GM23338 (cell line): Measurements from ENCODE around the gene NPW. TPM values are rescaled to one million over a fixed set of nuclear protein-coding genes. Genes with fewer than 3 reads are reported as not detected.

Experiments
- ATAC-seq: fragments of 200-7000 bp; cut with Tn5 transposase; 3 replicates; pipeline ENCODE4 v1.9.1; 2020
- DNase-seq: peaks from one replicate; pipeline ENCODE4 v3.0.0-alpha.2; 2015; ENCODE audit warnings: low spot score
- H2AFZ ChIP-seq: fragments of 200-600 bp; sonication (generic); 2 replicates; pipeline ENCODE4 v1.8.0; 2016; ENCODE audit warnings: antibody characterized with exemption, mild to moderate bottlenecking, moderate library complexity
- H3F3A ChIP-seq: fragments of 200-600 bp; sonication (generic); replicated peaks from 2 replicates; pipeline ENCODE4 v1.8.0; 2017; ENCODE audit warnings: antibody characterized with exemption, mixed run types, low read depth
- H3K27ac ChIP-seq: fragments of 200-600 bp; sonication (generic); 2 replicates; pipeline ENCODE4 v1.6.1; 2016; ENCODE audit warnings: low read depth
- H3K27me3 ChIP-seq: fragments of 200-600 bp; sonication (generic); 2 replicates; pipeline ENCODE4 v1.8.0; 2016; ENCODE audit warnings: mild to moderate bottlenecking, mixed run types, moderate library complexity; ENCODE audit not compliant: insufficient read depth
- H3K36me3 ChIP-seq: fragments of 200-600 bp; sonication (generic); 2 replicates; pipeline ENCODE4 v1.8.0; 2016; ENCODE audit warnings: mild to moderate bottlenecking; ENCODE audit not compliant: insufficient read depth
- H3K4me1 ChIP-seq: fragments of 200-600 bp; sonication (generic); 2 replicates; pipeline ENCODE4 v1.8.0; 2016; ENCODE audit warnings: mild to moderate bottlenecking, moderate library complexity; ENCODE audit not compliant: insufficient read depth
- H3K4me2 ChIP-seq: fragments of 200-600 bp; sonication (generic); 2 replicates; pipeline ENCODE4 v1.7.1; 2017; ENCODE audit warnings: mixed run types
- H3K4me3 ChIP-seq: fragments of 200-600 bp; sonication (generic); 2 replicates; pipeline ENCODE4 v1.6.1; 2016; ENCODE audit warnings: mixed run types
- H3K79me2 ChIP-seq: fragments of 200-600 bp; sonication (generic); replicated peaks from 2 replicates; pipeline ENCODE4 v1.8.0; 2017; ENCODE audit warnings: mild to moderate bottlenecking; ENCODE audit not compliant: insufficient read depth
- H3K9me2 ChIP-seq: fragments of 200-600 bp; sonication (generic); 2 replicates; pipeline ENCODE4 v1.8.0; 2017; ENCODE audit not compliant: insufficient read depth
- H4K20me1 ChIP-seq: fragments of 200-600 bp; sonication (generic); replicated peaks from 2 replicates; pipeline ENCODE4 v1.8.0; 2017; ENCODE audit warnings: mild to moderate bottlenecking; ENCODE audit not compliant: insufficient read depth
- H3K27ac Mint-ChIP-seq: 2 replicates; pipeline ENCODE4 v1.8.0; 2020; ENCODE audit warnings: inconsistent platforms, mild to moderate bottlenecking, moderate library complexity, mixed read lengths
- H3K27me3 Mint-ChIP-seq: 3 replicates; pipeline ENCODE4 v1.8.0; 2022; ENCODE audit warnings: low read depth, mild to moderate bottlenecking, moderate library complexity, mixed read lengths, inconsistent platforms; ENCODE audit not compliant: insufficient read depth, poor library complexity
- H3K36me3 Mint-ChIP-seq: 3 replicates; pipeline ENCODE4 v1.8.0; 2021; ENCODE audit warnings: low read depth, mild to moderate bottlenecking, inconsistent platforms, moderate library complexity, mixed read lengths
- H3K4me1 Mint-ChIP-seq: 3 replicates; pipeline ENCODE4 v1.8.0; 2020; ENCODE audit warnings: mild to moderate bottlenecking, inconsistent platforms, mixed read lengths
- H3K4me3 Mint-ChIP-seq: 3 replicates; pipeline ENCODE4 v1.8.0; 2021; ENCODE audit warnings: moderate library complexity, mild to moderate bottlenecking, inconsistent platforms, mixed read lengths
- H3K9me3 Mint-ChIP-seq: 3 replicates; pipeline ENCODE4 v1.8.0; 2020; ENCODE audit warnings: moderate library complexity, mild to moderate bottlenecking, inconsistent platforms, mixed read lengths
- CREB1 ChIP-seq: fragments of 250-450 bp; sonication (Bioruptor Pico); IDR thresholded peaks from 2 replicates; pipeline ENCODE4 v1.5.0; 2020; ENCODE audit warnings: low read depth, mild to moderate bottlenecking, moderate library complexity
- CTCF ChIP-seq, 2 experiments: fragments of 200-600 bp in 1 of 2; sonication (generic) in 1 of 2; conservative IDR thresholded peaks; 2 replicates each; pipeline versions ENCODE4 v1.5.1 to v1.6.1; 2016 to 2017; ENCODE audit warnings: antibody characterized with exemption in 2 of 2, low read depth in 2 of 2, mild to moderate bottlenecking in 2 of 2, moderate library complexity in 1 of 2
- ETS1 ChIP-seq: IDR thresholded peaks from 2 replicates; pipeline ENCODE4 v1.6.1; 2016; ENCODE audit warnings: antibody characterized with exemption
- EZH2 ChIP-seq: fragments of 200-600 bp; sonication (generic); IDR thresholded peaks from one replicate; pipeline ENCODE4 v1.8.0; 2017; ENCODE audit warnings: antibody characterized with exemption, mild to moderate bottlenecking, low read depth; ENCODE audit not compliant: unreplicated experiment
- EZH2phosphoT487 ChIP-seq: fragments of 200-600 bp; sonication (generic); IDR thresholded peaks from one replicate; pipeline ENCODE4 v1.8.1; 2018; ENCODE audit warnings: antibody characterized with exemption; ENCODE audit not compliant: unreplicated experiment
- JUNB ChIP-seq: IDR thresholded peaks from one replicate; pipeline ENCODE4 v1.6.1; 2016; ENCODE audit warnings: antibody characterized with exemption; ENCODE audit not compliant: unreplicated experiment
- NANOG ChIP-seq: IDR thresholded peaks from 2 replicates; pipeline ENCODE4 v1.6.1; 2016; ENCODE audit warnings: antibody characterized with exemption, borderline replicate concordance
- POLR2AphosphoS5 ChIP-seq: IDR thresholded peaks from 2 replicates; pipeline ENCODE4 v1.6.1; 2016; ENCODE audit warnings: antibody characterized with exemption, low read depth
- REST ChIP-seq: IDR thresholded peaks from one replicate; pipeline ENCODE4 v1.6.1; 2018; ENCODE audit warnings: antibody characterized with exemption; ENCODE audit not compliant: unreplicated experiment
- STAT1 ChIP-seq: IDR thresholded peaks from one replicate; pipeline ENCODE4 v1.6.1; 2016; ENCODE audit warnings: antibody characterized with exemption; ENCODE audit not compliant: unreplicated experiment
- ZNF114 ChIP-seq: fragments of 250-450 bp; sonication (Bioruptor Pico); IDR thresholded peaks from 2 replicates; pipeline ENCODE4 v1.5.0; 2020; ENCODE audit warnings: mild to moderate bottlenecking, moderate library complexity
- ZNF331 ChIP-seq: fragments of 250-450 bp; sonication (Bioruptor Pico); IDR thresholded peaks from 2 replicates; pipeline ENCODE4 v1.5.0; 2020; ENCODE audit warnings: low read depth, mild to moderate bottlenecking, moderate library complexity
- ZNF462 ChIP-seq: fragments of 250-450 bp; sonication (Bioruptor Pico); IDR thresholded peaks from 2 replicates; pipeline ENCODE4 v1.5.0; 2020; ENCODE audit warnings: mild to moderate bottlenecking, moderate library complexity
- polyA plus RNA-seq: library from polyadenylated mRNA; unstranded; fragments of >200 nt; fragmentation: Nextera tagmentation; extraction: Ambion mirVana; gene quantifications from 2 replicates; pipeline ENCODE4 v1.2.1, GENCODE V29; 2016
- total RNA-seq: library from RNA; depleted of rRNA; stranded (reverse); fragments of >200 nt; shearing (Covaris generic); gene quantifications from 2 replicates; pipeline ENCODE4 v1.2.3, GENCODE V29; 2014

The NPW gene
- total and polyA plus RNA-seq, 2 experiments from 2014 or later: 4.5 to 37.6 TPM

GRCh38 chr16:1992704-1993317 is 26.8 kb upstream of the NPW start:
- Histone ChIP-seq H3K36me3 (no peaks in the 10 kb centered on the region; the same call in 1 of the 2 replicates), H3K27ac (no peak overlapping the region), H3K9me2 (no peaks in the 10 kb centered on the region), H2AFZ (no peak overlapping the region), H4K20me1 (no peaks in the 10 kb centered on the region; the same call in 1 of the 2 replicates), H3K4me2 (peak overlapping the region; percentile 88), H3F3A (peaks cover 23% of the 10 kb centered on the region), H3K79me2 (peaks cover 4% of the 10 kb centered on the region; the same call in 1 of the 2 replicates), H3K4me1 (peaks cover 7% of the 10 kb centered on the region; the same call in 1 of the 2 replicates), H3K27me3 (peaks cover 32% of the 10 kb centered on the region), H3K4me3 (peak overlapping the region; percentile 69)
- peaks cover 15% of the 10 kb centered on the region for H3K4me1 Mint-ChIP-seq
- ATAC-seq: peak; percentile 60
- peaks cover 30% of the 10 kb centered on the region for H3K27me3 Mint-ChIP-seq
- TF ChIP-seq CREB1 (CRISPR knock-in tag): no peak
- no peak for TF ChIP-seq CTCF (conservative IDR thresholded peaks at IDR 0.05; ENCODE audit: low read depth in 2 of 2)
- no peak for TF ChIP-seq ZNF114 (CRISPR knock-in tag)
- TF ChIP-seq EZH2: no peak
- TF ChIP-seq ZNF462 (CRISPR knock-in tag): no peak
- no peak; the same call in 1 of the 2 replicates for TF ChIP-seq POLR2AphosphoS5
- no peak for TF ChIP-seq REST
- no peak for TF ChIP-seq STAT1
- TF ChIP-seq ZNF331 (CRISPR knock-in tag): no peak
- TF ChIP-seq ETS1: no peak
- TF ChIP-seq EZH2phosphoT487: no peak
- no peak for TF ChIP-seq NANOG
- no peak for TF ChIP-seq JUNB
- H3K9me3 Mint-ChIP-seq: no peaks in the 10 kb centered on the region
- H3K27ac Mint-ChIP-seq: no peak overlapping the region
- H3K4me3 Mint-ChIP-seq: peak overlapping the region; percentile 68
- H3K36me3 Mint-ChIP-seq: peaks cover 10% of the 10 kb centered on the region
- peak; percentile 85 for DNase-seq
